Gastroesophageal sphincter (tissue), 4 donors: Measurements from ENCODE around the gene FAU. TPM values are rescaled to one million over a fixed set of nuclear protein-coding genes. Genes with fewer than 3 reads are reported as not detected.

ENCODE experiments used
- ATAC-seq: fragments of 150-250 bp; one replicate; pipeline ENCODE4 v1.9.1; 2016; ENCODE audit warnings: mild to moderate bottlenecking, moderate library complexity
- H3K27ac ChIP-seq, 4 donors: fragments of 200-600 bp; sonication (generic) in 3 of 4; 1 replicate in 3 of 4; 2 replicates in 1 of 4; pipeline ENCODE4 v1.5.1; 2016 to 2019
- H3K27me3 ChIP-seq: fragments of 200-600 bp; sonication (generic); one replicate; pipeline ENCODE4 v1.5.1; 2019
- H3K36me3 ChIP-seq, 2 donors: fragments of 200-600 bp; sonication (generic); one replicate each; pipeline ENCODE4 v1.5.1; 2019; ENCODE audit warnings: control low read depth in 1 of 2
- H3K4me1 ChIP-seq, 3 donors: fragments of 200-600 bp; sonication (generic); 1 replicate in 2 of 3; 2 replicates in 1 of 3; pipeline ENCODE4 v1.5.1; 2016 to 2019; ENCODE audit warnings: control low read depth in 2 of 3
- H3K4me3 ChIP-seq, 2 donors: fragments of 200-600 bp; sonication (generic); one replicate each; pipeline ENCODE4 v1.5.1; 2019; ENCODE audit warnings: mild to moderate bottlenecking in 1 of 2, moderate library complexity in 1 of 2
- H3K9me3 ChIP-seq, 3 donors: fragments of 200-600 bp; sonication (generic); one replicate each; pipeline ENCODE4 v1.5.1; 2017 to 2019; ENCODE audit warnings: control low read depth in 2 of 3
- EP300 ChIP-seq: sonication (generic); formaldehyde crosslinking; IDR thresholded peaks from one replicate; pipeline ENCODE4 v1.6.1; 2017; ENCODE audit warnings: antibody characterized with exemption, mild to moderate bottlenecking
- POLR2A ChIP-seq, 2 donors: fragments of 450-650 bp; IDR thresholded peaks; one replicate each; pipeline ENCODE4 v1.6.1; 2017; ENCODE audit warnings: antibody characterized with exemption in 2 of 2, mild to moderate bottlenecking in 2 of 2, moderate library complexity in 1 of 2
- POLR2AphosphoS5 ChIP-seq: sonication (generic); formaldehyde crosslinking; IDR thresholded peaks from one replicate; pipeline ENCODE4 v1.6.1; 2017; ENCODE audit warnings: antibody characterized with exemption
- WGBS, 2 donors: methylation state at CpG; one replicate each; pipeline ENCODE4 v1.1.5; 2018; ENCODE audit warnings: low coverage in 1 of 2; 5-methylcytosine and 5-hydroxymethylcytosine counted together
- total RNA-seq, 4 donors: library from RNA; depleted of rRNA; stranded (reverse); fragments of >200 nt; gene quantifications; one replicate each; pipeline ENCODE4 v1.1.0, GENCODE V29; 2016
- TF ChIP-seq, protein P1 (sequence below), 4 experiments: fragments of 200-600 bp in 2 of 4; fragments of 450-650 bp in 2 of 4; sonication (generic) in 1 of 4; IDR thresholded peaks; one replicate each; pipeline ENCODE4 v1.5.1; 2017 to 2019; ENCODE audit warnings: antibody characterized with exemption in 4 of 4, mild to moderate bottlenecking in 2 of 4, moderate library complexity in 2 of 4

The FAU gene
- total RNA-seq, 4 donors from 2014 or later: 464 to 971 (median 566) TPM

DNA sequence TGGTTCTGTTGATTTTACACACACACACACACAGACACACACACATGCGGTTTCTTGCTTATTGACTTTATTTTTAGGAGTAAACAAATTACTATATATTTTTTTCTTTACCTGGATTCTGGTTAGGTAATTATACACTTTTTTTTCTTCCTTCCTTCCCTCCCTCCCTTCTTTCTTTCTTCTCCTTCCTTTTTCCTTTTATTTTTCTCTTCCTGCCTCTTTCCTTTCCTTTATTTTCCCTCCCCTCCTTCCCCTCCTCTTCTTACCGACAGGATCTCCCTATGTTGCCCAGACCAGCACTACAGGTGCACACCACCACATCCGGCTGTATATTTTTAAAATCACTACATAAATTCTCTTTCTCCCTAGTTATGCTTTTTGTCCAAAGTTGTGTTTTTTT, 45.0 kb upstream of the FAU start:
- 84 to 90% methylated on average over 3 of the region's 3 CpGs for WGBS, 2 donors
- Histone ChIP-seq H3K4me3 (no peak overlapping the region), H3K27ac (no peak overlapping the region), H3K36me3 (no peaks in the 10 kb centered on the region), H3K27me3 (peaks cover 12% of the 10 kb centered on the region), H3K4me1 (no peaks in the 10 kb centered on the region), H3K9me3 (no peaks in the 10 kb centered on the region)
- no peak for TF ChIP-seq EP300
- TF ChIP-seq POLR2A (IDR thresholded peaks at IDR 0.05): no peak
- TF ChIP-seq POLR2AphosphoS5: no peak
- TF ChIP-seq, protein P1, sequence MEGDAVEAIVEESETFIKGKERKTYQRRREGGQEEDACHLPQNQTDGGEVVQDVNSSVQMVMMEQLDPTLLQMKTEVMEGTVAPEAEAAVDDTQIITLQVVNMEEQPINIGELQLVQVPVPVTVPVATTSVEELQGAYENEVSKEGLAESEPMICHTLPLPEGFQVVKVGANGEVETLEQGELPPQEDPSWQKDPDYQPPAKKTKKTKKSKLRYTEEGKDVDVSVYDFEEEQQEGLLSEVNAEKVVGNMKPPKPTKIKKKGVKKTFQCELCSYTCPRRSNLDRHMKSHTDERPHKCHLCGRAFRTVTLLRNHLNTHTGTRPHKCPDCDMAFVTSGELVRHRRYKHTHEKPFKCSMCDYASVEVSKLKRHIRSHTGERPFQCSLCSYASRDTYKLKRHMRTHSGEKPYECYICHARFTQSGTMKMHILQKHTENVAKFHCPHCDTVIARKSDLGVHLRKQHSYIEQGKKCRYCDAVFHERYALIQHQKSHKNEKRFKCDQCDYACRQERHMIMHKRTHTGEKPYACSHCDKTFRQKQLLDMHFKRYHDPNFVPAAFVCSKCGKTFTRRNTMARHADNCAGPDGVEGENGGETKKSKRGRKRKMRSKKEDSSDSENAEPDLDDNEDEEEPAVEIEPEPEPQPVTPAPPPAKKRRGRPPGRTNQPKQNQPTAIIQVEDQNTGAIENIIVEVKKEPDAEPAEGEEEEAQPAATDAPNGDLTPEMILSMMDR (IDR thresholded peaks at IDR 0.05): no peak
- no peak for ATAC-seq

GRCh38 chr11:65165410-65166317, 43.7 kb upstream of the FAU start:
- no peak for ATAC-seq
- 33 to 38% methylated on average over 24 to 31 of the region's 31 CpGs for WGBS, 2 donors
- TF ChIP-seq EP300 (no peak), POLR2A (IDR thresholded peaks at IDR 0.05) (no peak), POLR2AphosphoS5 (no peak)
- TF ChIP-seq, protein P1 (IDR thresholded peaks at IDR 0.05): no peak
- Histone ChIP-seq H3K4me3 (peak overlapping the region in 1 of 2 donors; percentile 28), H3K9me3 (no peaks in the 10 kb centered on the region), H3K36me3 (no peaks in the 10 kb centered on the region), H3K27me3 (peaks cover 12% of the 10 kb centered on the region), H3K4me1 (no peaks in the 10 kb centered on the region), H3K27ac (no peak overlapping the region)

GRCh38 chr11:65163684-65164083, 41.8 kb upstream of the FAU start:
- no peak for TF ChIP-seq EP300
- TF ChIP-seq POLR2AphosphoS5: no peak
- no peak for TF ChIP-seq POLR2A (IDR thresholded peaks at IDR 0.05)
- TF ChIP-seq, protein P1 (IDR thresholded peaks at IDR 0.05): no peak
- H3K27ac ChIP-seq: no peak overlapping the region
- WGBS, 2 donors: 80 to 95% methylated on average over 1 to 2 of the region's 2 CpGs
- H3K9me3 ChIP-seq: no peaks in the 10 kb centered on the region
- H3K27me3 ChIP-seq: peaks cover 12% of the 10 kb centered on the region
- H3K36me3 ChIP-seq: no peaks in the 10 kb centered on the region
- H3K4me3 ChIP-seq: no peak overlapping the region
- ATAC-seq: no peak
- H3K4me1 ChIP-seq: no peaks in the 10 kb centered on the region

GRCh38 chr11:65160643-65161042, 38.7 kb upstream of the FAU start:
- no peak for ATAC-seq
- Histone ChIP-seq H3K4me1 (no peaks in the 10 kb centered on the region), H3K36me3 (no peaks in the 10 kb centered on the region), H3K27me3 (no peaks in the 10 kb centered on the region), H3K27ac (no peak overlapping the region), H3K4me3 (no peak overlapping the region), H3K9me3 (no peaks in the 10 kb centered on the region)
- TF ChIP-seq EP300 (no peak), POLR2A (IDR thresholded peaks at IDR 0.05) (no peak), POLR2AphosphoS5 (no peak)
- TF ChIP-seq, protein P1 (IDR thresholded peaks at IDR 0.05): no peak
- WGBS, 2 donors: 73 to 77% methylated on average over 2 to 3 of the region's 3 CpGs

- H3K4me3 ChIP-seq: no peak overlapping the region
- 61 to 65% methylated on average over 4 to 5 of the region's 5 CpGs for WGBS, 2 donors
- no peaks in the 10 kb centered on the region for H3K36me3 ChIP-seq
- H3K27me3 ChIP-seq: no peaks in the 10 kb centered on the region
- TF ChIP-seq, protein P1 (IDR thresholded peaks at IDR 0.05): no peak
- no peak for TF ChIP-seq POLR2A (IDR thresholded peaks at IDR 0.05)
- TF ChIP-seq EP300: no peak
- no peak for TF ChIP-seq POLR2AphosphoS5
- H3K27ac ChIP-seq: no peak overlapping the region
- ATAC-seq: no peak
- H3K4me1 ChIP-seq: no peaks in the 10 kb centered on the region
- no peaks in the 10 kb centered on the region for H3K9me3 ChIP-seq
Observed at GRCh38 chr11:65159012-65159411, 37.1 kb upstream of the FAU start.
